Measurements from ENCODE around the gene UGT8.

DNA sequence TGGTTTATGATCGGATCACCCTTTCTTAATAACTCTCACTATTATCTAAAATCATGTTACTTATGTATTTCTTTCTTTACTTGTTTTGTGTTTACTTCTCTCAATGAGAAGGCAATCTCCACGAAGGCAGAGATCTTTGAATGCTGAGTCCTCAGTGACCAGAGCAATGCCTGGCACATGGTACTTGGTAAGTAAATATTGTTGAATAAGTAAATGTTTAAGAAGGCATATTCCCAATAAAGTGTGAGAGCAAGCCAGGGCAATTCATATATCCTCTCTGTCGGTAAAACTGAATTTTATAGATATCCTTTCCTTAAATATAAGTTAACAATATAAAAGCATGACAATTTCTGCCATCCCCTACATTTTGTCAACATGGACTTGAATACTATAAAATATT is 94.4 kb downstream of the UGT8 start:
- no peak for TF ChIP-seq CTCF (IDR thresholded peaks at IDR 0.05)
- TF ChIP-seq POLR2A (IDR thresholded peaks at IDR 0.05) = no peak
